Suprapubic skin (tissue), 4 donors: Measurements from ENCODE around the gene SRPK1. TPM values are rescaled to one million over a fixed set of nuclear protein-coding genes. Genes with fewer than 3 reads are reported as not detected.

Experiments used
- DNase-seq, 2 donors: peaks; one replicate each; pipeline ENCODE4 v3.0.0-alpha.2; 2019; ENCODE audit warnings: low spot score in 2 of 2
- H3K27ac ChIP-seq: fragments of 200-600 bp; sonication (generic); one replicate; pipeline ENCODE4 v1.5.1; 2019
- H3K27me3 ChIP-seq: fragments of 200-600 bp; sonication (generic); one replicate; pipeline ENCODE4 v1.5.1; 2019
- H3K36me3 ChIP-seq: fragments of 200-600 bp; sonication (generic); one replicate; pipeline ENCODE4 v1.5.1; 2019
- H3K4me1 ChIP-seq: fragments of 200-600 bp; sonication (generic); one replicate; pipeline ENCODE4 v1.5.1; 2019
- H3K4me3 ChIP-seq: fragments of 200-600 bp; sonication (generic); one replicate; pipeline ENCODE4 v1.5.1; 2019; ENCODE audit warnings: mild to moderate bottlenecking
- H3K9me3 ChIP-seq: fragments of 200-600 bp; sonication (generic); one replicate; pipeline ENCODE4 v1.5.1; 2019
- CTCF ChIP-seq, 2 donors: fragments of 200-600 bp in 1 of 2; fragments of 450-650 bp in 1 of 2; sonication (generic) in 1 of 2; IDR thresholded peaks; one replicate each; pipeline ENCODE4 v1.5.1; 2016 to 2019; ENCODE audit warnings: antibody characterized with exemption in 2 of 2, mild to moderate bottlenecking in 1 of 2, moderate library complexity in 1 of 2
- EP300 ChIP-seq: sonication (generic); formaldehyde crosslinking; IDR thresholded peaks from one replicate; pipeline ENCODE4 v1.6.1; 2017; ENCODE audit warnings: antibody characterized with exemption
- POLR2A ChIP-seq, 2 donors: fragments of 450-650 bp; IDR thresholded peaks; one replicate each; pipeline ENCODE4 v1.6.1; 2017; ENCODE audit warnings: antibody characterized with exemption in 2 of 2, mild to moderate bottlenecking in 2 of 2, moderate library complexity in 2 of 2
- POLR2AphosphoS5 ChIP-seq, 3 donors: sonication (generic); formaldehyde crosslinking; IDR thresholded peaks; one replicate each; pipeline ENCODE4 v1.6.1; 2017; ENCODE audit warnings: antibody characterized with exemption in 3 of 3
- WGBS: methylation state at CpG from one replicate; pipeline ENCODE4 v1.1.5; 2018; 5-methylcytosine and 5-hydroxymethylcytosine counted together
- total RNA-seq, 4 donors: library from RNA; depleted of rRNA; stranded (reverse); fragments of >200 nt; gene quantifications; one replicate each; pipeline ENCODE4 v1.1.0, GENCODE V29; 2016

Gene SRPK1
- total RNA-seq, 4 donors from 2014 or later, result 73.9 to 127 (median 91.2) TPM

DNA sequence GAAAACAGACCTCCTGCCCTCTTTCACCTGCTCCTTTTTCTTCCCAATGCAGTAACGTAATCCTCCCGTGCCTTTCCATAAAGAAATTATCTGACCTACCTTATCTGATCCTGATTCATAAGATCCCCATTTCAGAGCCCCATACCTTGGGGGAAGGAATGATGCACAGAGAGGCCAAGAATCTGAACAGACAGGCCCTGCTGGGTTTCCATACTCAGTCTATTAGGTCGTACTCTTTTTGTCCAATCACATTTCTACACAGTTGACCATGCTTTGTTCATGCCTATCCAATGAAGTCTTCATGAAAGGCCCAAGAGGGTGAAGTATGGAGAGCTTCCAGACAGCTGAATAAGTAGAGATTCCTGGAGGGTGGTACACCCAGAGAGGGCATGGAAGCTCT, 25.3 kb downstream of the SRPK1 start:
- no peak overlapping the region for H3K4me3 ChIP-seq
- H3K4me1 ChIP-seq, result no peaks in the 10 kb centered on the region
- no peak overlapping the region for H3K27ac ChIP-seq
- no peaks in the 10 kb centered on the region for H3K27me3 ChIP-seq
- TF ChIP-seq CTCF (IDR thresholded peaks at IDR 0.05), result no peak
- TF ChIP-seq EP300, result no peak
- no peak for TF ChIP-seq POLR2A (IDR thresholded peaks at IDR 0.05)
- no peak for TF ChIP-seq POLR2AphosphoS5 (IDR thresholded peaks at IDR 0.05)
- no peak for DNase-seq
- no peaks in the 10 kb centered on the region for H3K36me3 ChIP-seq
- 76% methylated on average over 3 of the region's 3 CpGs for WGBS
- no peaks in the 10 kb centered on the region for H3K9me3 ChIP-seq

DNA sequence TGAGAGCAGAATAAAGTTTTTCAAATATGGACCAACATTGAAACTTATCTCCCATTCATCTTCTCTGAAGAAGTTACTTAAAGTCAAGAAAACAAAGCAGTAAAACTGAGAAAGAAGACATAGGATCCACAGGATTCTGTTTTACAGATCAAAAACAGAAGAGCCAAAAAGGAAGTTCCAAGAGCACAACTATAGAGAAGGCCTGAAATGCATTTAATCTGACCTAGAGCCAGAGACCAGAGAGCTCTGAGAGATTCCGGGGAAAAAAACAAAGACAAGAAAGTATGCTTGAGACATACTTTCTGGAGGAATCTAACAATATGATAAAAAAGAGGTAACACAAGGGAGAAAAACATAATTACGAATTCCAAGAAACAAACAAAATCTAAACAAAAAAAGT, 26.1 kb downstream of the SRPK1 start:
- no peaks in the 10 kb centered on the region for H3K9me3 ChIP-seq

DNA sequence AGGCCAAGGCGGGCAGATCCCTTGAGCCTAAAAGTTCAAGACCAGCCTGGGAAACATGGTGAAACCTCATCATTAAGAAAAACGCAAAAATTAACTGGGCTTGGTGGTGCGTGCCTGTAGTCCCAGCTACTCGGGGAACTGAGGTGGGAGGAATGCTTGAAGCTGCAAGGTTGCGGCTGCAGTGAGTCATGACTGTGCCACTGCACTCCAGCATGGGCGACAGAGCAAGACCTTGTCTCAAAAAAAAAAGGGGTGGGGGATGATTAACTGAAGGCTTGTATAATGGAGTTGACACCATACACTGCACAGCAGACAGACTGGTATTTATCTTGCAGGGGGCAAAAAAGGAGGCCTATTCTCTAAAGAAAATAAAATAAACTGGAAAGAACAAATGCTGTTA, 27.7 kb downstream of the SRPK1 start:
- H3K4me1 ChIP-seq, result no peaks in the 10 kb centered on the region
- H3K36me3 ChIP-seq, result peaks cover 4% of the 10 kb centered on the region
- DNase-seq, result no peak
- no peaks in the 10 kb centered on the region for H3K27me3 ChIP-seq
- no peaks in the 10 kb centered on the region for H3K9me3 ChIP-seq
- no peak overlapping the region for H3K4me3 ChIP-seq
- no peak overlapping the region for H3K27ac ChIP-seq
- 96% methylated on average over 6 of the region's 6 CpGs for WGBS
- no peak for TF ChIP-seq POLR2AphosphoS5 (IDR thresholded peaks at IDR 0.05)

More for the DNA sequence above, 26.1 kb downstream of the SRPK1 start:
- H3K4me1 ChIP-seq, result no peaks in the 10 kb centered on the region
- peaks cover 4% of the 10 kb centered on the region for H3K36me3 ChIP-seq
- H3K27ac ChIP-seq, result no peak overlapping the region
- TF ChIP-seq POLR2AphosphoS5 (IDR thresholded peaks at IDR 0.05) (no peak), CTCF (IDR thresholded peaks at IDR 0.05) (no peak), EP300 (no peak), POLR2A (IDR thresholded peaks at IDR 0.05) (no peak)
- 91% methylated on average over 2 of the region's 2 CpGs for WGBS
- no peak overlapping the region for H3K4me3 ChIP-seq
- DNase-seq, result no peak
- H3K27me3 ChIP-seq, result no peaks in the 10 kb centered on the region

GRCh38 chr6:35892482-35892881, 28.4 kb downstream of the SRPK1 start:
- 95% methylated on average over 5 of the region's 5 CpGs for WGBS
- Histone ChIP-seq H3K27ac (no peak overlapping the region), H3K36me3 (peaks cover 9% of the 10 kb centered on the region), H3K4me1 (no peaks in the 10 kb centered on the region), H3K4me3 (no peak overlapping the region), H3K27me3 (no peaks in the 10 kb centered on the region), H3K9me3 (no peaks in the 10 kb centered on the region)
- no peak for TF ChIP-seq CTCF (IDR thresholded peaks at IDR 0.05)
- TF ChIP-seq EP300, result no peak
- no peak for TF ChIP-seq POLR2AphosphoS5 (IDR thresholded peaks at IDR 0.05)
- TF ChIP-seq POLR2A (IDR thresholded peaks at IDR 0.05), result no peak
- DNase-seq, result no peak

GRCh38 chr6:35879151-35879550, 41.7 kb downstream of the SRPK1 start:
- no peak overlapping the region for H3K4me3 ChIP-seq

More at GRCh38 chr6:35879151-35879550, 41.7 kb downstream of the SRPK1 start:
- H3K4me1 ChIP-seq, result no peaks in the 10 kb centered on the region
- WGBS, result 95% methylated on average over 5 of the region's 5 CpGs
- no peaks in the 10 kb centered on the region for H3K27me3 ChIP-seq
- DNase-seq, result no peak
- TF ChIP-seq CTCF (IDR thresholded peaks at IDR 0.05), result no peak
- no peak for TF ChIP-seq EP300
- no peak for TF ChIP-seq POLR2A (IDR thresholded peaks at IDR 0.05)
- TF ChIP-seq POLR2AphosphoS5 (IDR thresholded peaks at IDR 0.05), result no peak
- no peak overlapping the region for H3K27ac ChIP-seq
- peaks cover 26% of the 10 kb centered on the region for H3K36me3 ChIP-seq
- H3K9me3 ChIP-seq, result peaks cover 6% of the 10 kb centered on the region
